ENCODE data around the gene RAB11A.

RAB11A gene

DNA sequence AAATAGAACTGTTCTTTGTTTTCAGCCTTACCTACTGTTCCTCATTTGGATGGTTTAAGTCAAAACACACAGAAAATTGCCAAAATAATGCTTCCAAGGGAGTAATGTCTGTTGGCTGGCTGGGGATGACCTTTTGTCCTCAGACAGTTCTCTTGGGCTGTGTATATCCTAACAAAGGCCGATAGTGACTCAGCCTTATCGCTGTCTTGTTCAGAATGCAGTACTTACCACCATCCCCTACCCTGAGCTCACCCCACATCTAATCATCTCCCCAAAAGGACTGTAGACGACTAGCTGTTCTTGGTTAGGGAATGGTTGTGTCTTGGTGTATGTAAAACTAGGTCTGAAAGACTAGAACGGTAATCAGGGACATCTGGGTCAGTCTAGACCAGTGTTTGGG, 35.0 kb downstream of the RAB11A start:
- H3K27me3 ChIP-seq = no peaks in the 10 kb centered on the region
- H3K4me1 ChIP-seq (ENCODE audit: control insufficient read depth in 1 of 2, insufficient read depth in 1 of 2, low read depth in 1 of 2, low read length in 1 of 2) = peaks cover 35 to 43% of the 10 kb centered on the region in 2 experiments
- TF ChIP-seq, protein P1, sequence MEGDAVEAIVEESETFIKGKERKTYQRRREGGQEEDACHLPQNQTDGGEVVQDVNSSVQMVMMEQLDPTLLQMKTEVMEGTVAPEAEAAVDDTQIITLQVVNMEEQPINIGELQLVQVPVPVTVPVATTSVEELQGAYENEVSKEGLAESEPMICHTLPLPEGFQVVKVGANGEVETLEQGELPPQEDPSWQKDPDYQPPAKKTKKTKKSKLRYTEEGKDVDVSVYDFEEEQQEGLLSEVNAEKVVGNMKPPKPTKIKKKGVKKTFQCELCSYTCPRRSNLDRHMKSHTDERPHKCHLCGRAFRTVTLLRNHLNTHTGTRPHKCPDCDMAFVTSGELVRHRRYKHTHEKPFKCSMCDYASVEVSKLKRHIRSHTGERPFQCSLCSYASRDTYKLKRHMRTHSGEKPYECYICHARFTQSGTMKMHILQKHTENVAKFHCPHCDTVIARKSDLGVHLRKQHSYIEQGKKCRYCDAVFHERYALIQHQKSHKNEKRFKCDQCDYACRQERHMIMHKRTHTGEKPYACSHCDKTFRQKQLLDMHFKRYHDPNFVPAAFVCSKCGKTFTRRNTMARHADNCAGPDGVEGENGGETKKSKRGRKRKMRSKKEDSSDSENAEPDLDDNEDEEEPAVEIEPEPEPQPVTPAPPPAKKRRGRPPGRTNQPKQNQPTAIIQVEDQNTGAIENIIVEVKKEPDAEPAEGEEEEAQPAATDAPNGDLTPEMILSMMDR (IDR thresholded peaks at IDR 0.05) = no peak
- H3K4me3 ChIP-seq (ENCODE audit: low read depth in 1 of 2, low read length in 1 of 2) = no peak overlapping the region
- H3K9me3 ChIP-seq = no peaks in the 10 kb centered on the region
- no peak overlapping the region for H3K27ac ChIP-seq
- peaks cover 45% of the 10 kb centered on the region for H3K36me3 ChIP-seq

DNA sequence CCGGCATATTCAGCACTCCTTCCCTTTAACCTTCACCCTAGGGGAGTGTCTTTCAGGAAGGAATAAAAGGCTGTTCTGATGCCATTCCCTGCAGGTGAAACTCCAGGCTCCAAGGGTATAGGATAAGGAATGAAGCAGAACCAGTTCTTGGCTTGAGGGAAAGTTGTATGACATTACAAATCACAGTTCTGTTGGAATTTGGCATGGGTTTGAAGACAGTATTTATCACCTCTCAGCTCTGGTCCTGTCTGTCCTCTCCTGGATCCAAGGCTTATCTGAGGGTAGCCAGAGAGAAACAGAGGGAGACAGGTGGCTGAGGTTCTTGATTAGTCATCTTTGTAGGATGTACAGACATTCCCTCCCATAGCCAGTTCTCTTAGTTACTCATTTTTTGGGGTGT, 37.1 kb downstream of the RAB11A start:
- TF ChIP-seq, protein P1 (IDR thresholded peaks at IDR 0.05) = no peak
- Histone ChIP-seq H3K36me3 (peaks cover 62% of the 10 kb centered on the region), H3K4me3 (ENCODE audit: low read depth in 1 of 2, low read length in 1 of 2) (no peak overlapping the region), H3K27ac (no peak overlapping the region), H3K27me3 (no peaks in the 10 kb centered on the region), H3K9me3 (no peaks in the 10 kb centered on the region), H3K4me1 (ENCODE audit: control insufficient read depth in 1 of 2, insufficient read depth in 1 of 2, low read depth in 1 of 2, low read length in 1 of 2) (peaks cover 19 to 22% of the 10 kb centered on the region in 2 experiments)

DNA sequence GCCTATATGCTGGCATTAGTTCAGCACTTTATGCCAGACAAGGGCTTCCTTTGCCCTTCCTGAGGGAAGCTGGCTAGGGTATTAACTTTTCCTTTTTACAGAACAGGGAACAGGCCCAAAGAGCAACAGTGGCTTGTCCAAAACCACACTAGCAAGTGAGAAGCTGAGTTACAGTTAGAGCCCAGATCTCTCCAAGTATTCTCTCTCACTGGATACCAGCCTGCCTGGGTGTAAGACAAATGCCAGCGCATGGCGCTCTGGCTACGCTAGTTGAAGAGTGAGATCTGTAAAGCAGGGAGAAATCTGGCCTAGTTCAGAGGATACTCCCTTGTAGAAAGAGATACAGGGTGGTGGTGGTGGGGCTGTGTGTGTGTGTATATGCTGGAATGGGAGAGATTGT, 38.4 kb downstream of the RAB11A start:
- peaks cover 7 to 9% of the 10 kb centered on the region in 2 experiments for H3K4me1 ChIP-seq (ENCODE audit: control insufficient read depth in 1 of 2, insufficient read depth in 1 of 2, low read depth in 1 of 2, low read length in 1 of 2)
- TF ChIP-seq, protein P1 (IDR thresholded peaks at IDR 0.05) = no peak
- H3K36me3 ChIP-seq = peaks cover 74% of the 10 kb centered on the region

DNA sequence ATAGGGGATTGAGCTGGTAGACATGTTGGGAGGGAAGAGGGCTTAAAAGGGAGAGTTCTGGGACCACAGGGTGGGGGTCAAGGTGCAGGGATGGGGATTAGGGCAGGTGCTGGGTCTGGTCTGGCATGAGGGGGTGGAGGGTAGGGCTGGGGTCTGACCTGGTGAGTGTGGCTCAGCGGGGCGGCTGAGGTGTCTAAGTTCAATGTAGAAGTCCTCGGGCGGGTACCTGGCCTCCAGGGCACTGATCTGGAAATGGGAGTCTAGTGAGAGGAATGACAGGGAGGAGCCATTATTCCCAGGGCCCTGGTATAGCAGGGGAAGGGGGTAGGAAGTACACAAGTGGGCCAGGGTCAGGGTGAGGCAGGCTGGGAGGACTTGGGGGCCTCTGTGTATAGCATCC, 39.6 kb downstream of the RAB11A start:
- Histone ChIP-seq H3K27me3 (no peaks in the 10 kb centered on the region), H3K27ac (no peak overlapping the region), H3K9me3 (no peaks in the 10 kb centered on the region), H3K36me3 (peaks cover 78% of the 10 kb centered on the region), H3K4me1 (ENCODE audit: control insufficient read depth in 1 of 2, insufficient read depth in 1 of 2, low read depth in 1 of 2, low read length in 1 of 2) (no peaks in the 10 kb centered on the region), H3K4me3 (ENCODE audit: low read depth in 1 of 2, low read length in 1 of 2) (no peak overlapping the region)
- TF ChIP-seq, protein P1 (IDR thresholded peaks at IDR 0.05) = no peak

More for the DNA sequence above, 38.4 kb downstream of the RAB11A start:
- Histone ChIP-seq H3K4me3 (ENCODE audit: low read depth in 1 of 2, low read length in 1 of 2) (no peak overlapping the region), H3K9me3 (no peaks in the 10 kb centered on the region), H3K27ac (no peak overlapping the region), H3K27me3 (no peaks in the 10 kb centered on the region)

DNA sequence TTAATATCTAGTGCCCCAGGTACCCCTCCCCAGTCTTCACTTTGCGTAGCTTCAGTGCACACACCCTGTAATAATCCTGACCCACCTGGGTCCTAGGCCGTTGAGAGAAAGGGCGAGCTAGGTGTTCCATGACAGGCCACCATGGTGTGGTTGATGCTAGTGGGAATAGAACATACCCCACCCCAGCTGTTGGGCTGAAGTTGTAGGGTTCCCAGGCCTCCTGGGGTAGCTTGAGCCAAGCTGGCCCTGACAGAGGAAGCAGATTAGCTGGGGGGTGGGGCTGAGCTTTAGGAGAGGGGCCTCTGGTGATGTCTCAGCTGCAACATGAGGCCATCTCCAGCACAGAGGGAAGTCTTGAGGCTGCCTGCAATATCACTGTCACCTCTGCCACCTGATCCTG, 40.5 kb downstream of the RAB11A start:
- Histone ChIP-seq H3K4me1 (ENCODE audit: control insufficient read depth in 1 of 2, insufficient read depth in 1 of 2, low read depth in 1 of 2, low read length in 1 of 2) (no peaks in the 10 kb centered on the region), H3K9me3 (no peaks in the 10 kb centered on the region), H3K36me3 (peaks cover 74% of the 10 kb centered on the region), H3K27me3 (no peaks in the 10 kb centered on the region), H3K4me3 (ENCODE audit: low read depth in 1 of 2, low read length in 1 of 2) (no peak overlapping the region), H3K27ac (no peak overlapping the region)
- TF ChIP-seq, protein P1 (IDR thresholded peaks at IDR 0.05) = no peak

DNA sequence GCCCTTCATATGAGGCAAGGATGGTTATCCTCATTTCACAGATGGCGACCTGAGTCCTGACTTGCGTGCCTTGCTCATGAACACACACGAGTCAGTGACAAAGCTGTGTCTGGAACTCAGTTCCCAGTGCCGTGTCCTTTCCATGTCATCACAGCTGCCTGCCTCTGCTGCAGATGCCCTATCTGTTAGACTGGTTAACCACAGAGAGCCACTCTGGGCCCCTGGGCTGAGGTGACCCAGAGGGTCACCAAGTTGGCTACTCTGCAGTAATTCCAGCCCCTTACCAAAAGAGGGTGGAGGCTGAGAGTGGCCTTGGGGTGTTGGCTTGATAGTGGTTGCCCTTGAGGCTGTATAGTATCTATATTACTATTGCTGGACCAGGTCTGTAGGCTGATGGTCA, 41.0 kb downstream of the RAB11A start:
- H3K27ac ChIP-seq = no peak overlapping the region

More for the DNA sequence above, 41.0 kb downstream of the RAB11A start:
- Histone ChIP-seq H3K9me3 (no peaks in the 10 kb centered on the region), H3K27me3 (no peaks in the 10 kb centered on the region), H3K4me3 (ENCODE audit: low read depth in 1 of 2, low read length in 1 of 2) (no peak overlapping the region), H3K36me3 (peaks cover 69% of the 10 kb centered on the region), H3K4me1 (ENCODE audit: control insufficient read depth in 1 of 2, insufficient read depth in 1 of 2, low read depth in 1 of 2, low read length in 1 of 2) (no peaks in the 10 kb centered on the region)
- TF ChIP-seq, protein P1 (IDR thresholded peaks at IDR 0.05) = no peak
